Activated CD4-positive, alpha-beta memory T cell treated with anti-CD3 and anti-CD28 coated beads, Interleukin-2, amount 10 ng/mL, durations not matched to agents 7 days and 5 days (primary cell): ENCODE data around the gene CEP63. TPM values are rescaled to one million over a fixed set of nuclear protein-coding genes. Genes with fewer than 3 reads are reported as not detected.
"Not testable (repeated sequence)": the region's sequence is repeated elsewhere in the genome, so short reads cannot be mapped to it uniquely, and the experiment has no call there.

ENCODE experiments used
- CTCF ChIA-PET: fragments of 350-600 bp; sonication (Branson Sonifier 250); formaldehyde crosslinking; loops from one replicate; lab custom pipeline; 2021; ENCODE audit warnings: antibody characterized with exemption, inconsistent platforms; lab: Charles Lee
- POLR2A ChIA-PET: fragments of 350-600 bp; sonication (Branson Sonifier 250); formaldehyde crosslinking; loops from one replicate; lab custom pipeline; 2021; ENCODE audit warnings: antibody characterized with exemption; lab: Charles Lee
- DNase-seq: peaks from one replicate; pipeline ENCODE4 v3.0.0-alpha.2; 2020
- H3K27ac Mint-ChIP-seq: one replicate; pipeline ENCODE4 v1.8.0; 2021; ENCODE audit warnings: mild to moderate bottlenecking, mixed read lengths
- H3K27me3 Mint-ChIP-seq: one replicate; pipeline ENCODE4 v1.8.0; 2021; ENCODE audit warnings: mixed read lengths
- H3K36me3 Mint-ChIP-seq: one replicate; pipeline ENCODE4 v1.8.0; 2021; ENCODE audit warnings: low read depth, mixed read lengths
- H3K4me1 Mint-ChIP-seq: one replicate; pipeline ENCODE4 v1.8.0; 2021; ENCODE audit warnings: mixed read lengths
- H3K4me3 Mint-ChIP-seq: one replicate; pipeline ENCODE4 v1.8.0; 2021; ENCODE audit warnings: mild to moderate bottlenecking, mixed read lengths
- H3K9me3 Mint-ChIP-seq: one replicate; pipeline ENCODE4 v1.8.0; 2021; ENCODE audit warnings: mixed read lengths
- total RNA-seq, 2 experiments: library from RNA; stranded (reverse); gene quantifications; one replicate each; pipeline ENCODE4 v1.2.3, GENCODE V29; 2021

Gene CEP63
- total RNA-seq, 2 experiments from 2014 or later, result 22.4 to 24.2 TPM

GRCh38 chr3:134568790-134569189, 82.9 kb downstream of the CEP63 start:
- H3K4me3 Mint-ChIP-seq, result no peak overlapping the region
- DNase-seq, result no peak
- no peaks in the 10 kb centered on the region for H3K27me3 Mint-ChIP-seq
- H3K9me3 Mint-ChIP-seq, result peaks cover 21% of the 10 kb centered on the region
- CTCF ChIA-PET, result no interaction called here
- H3K27ac Mint-ChIP-seq, result no peak overlapping the region
- peaks cover 10% of the 10 kb centered on the region for H3K36me3 Mint-ChIP-seq
- POLR2A ChIA-PET, result interaction anchor here (1.1 kb wide), 1 partner anchor 12 kb away, joined by 3 read pairs; no protein-coding TSS in a partner anchor
- H3K4me1 Mint-ChIP-seq, result no peaks in the 10 kb centered on the region

GRCh38 chr3:134569899-134570298, 84.0 kb downstream of the CEP63 start:
- H3K27me3 Mint-ChIP-seq, H3K4me3 Mint-ChIP-seq, DNase-seq, H3K4me1 Mint-ChIP-seq, H3K27ac Mint-ChIP-seq, H3K36me3 Mint-ChIP-seq, CTCF ChIA-PET: not testable (repeated sequence)
- POLR2A ChIA-PET, result interaction anchor here (1.1 kb wide), 1 partner anchor 13 kb away, joined by 3 read pairs; no protein-coding TSS in a partner anchor
- H3K9me3 Mint-ChIP-seq, result peaks cover 21% of the 10 kb centered on the region

- no peaks in the 10 kb centered on the region for H3K27me3 Mint-ChIP-seq
- H3K36me3 Mint-ChIP-seq, result no peaks in the 10 kb centered on the region
- no peak for DNase-seq
- no peak overlapping the region for H3K27ac Mint-ChIP-seq
- peaks cover 2% of the 10 kb centered on the region for H3K4me1 Mint-ChIP-seq
- POLR2A ChIA-PET, result no interaction called here
- H3K4me3 Mint-ChIP-seq, result no peak overlapping the region
- peaks cover 3% of the 10 kb centered on the region for H3K9me3 Mint-ChIP-seq
- CTCF ChIA-PET, result no interaction called here
These were observed 90.6 kb downstream of the CEP63 start for GRCh38 chr3:134576426-134576825.

GRCh38 chr3:134576831-134577230, 91.0 kb downstream of the CEP63 start:
- peaks cover 2% of the 10 kb centered on the region for H3K4me1 Mint-ChIP-seq
- CTCF ChIA-PET, result interaction anchor here (0.7 kb wide), 2 partner anchors 39 to 388 kb away, joined by 3 read pairs; no protein-coding TSS in a partner anchor

GRCh38 chr3:134579141-134579665, 93.3 kb downstream of the CEP63 start:
- peaks cover 2% of the 10 kb centered on the region for H3K4me1 Mint-ChIP-seq
- ChIA-PET CTCF (no interaction called here), POLR2A (no interaction called here)
- H3K36me3 Mint-ChIP-seq, result no peaks in the 10 kb centered on the region
- peaks cover 8% of the 10 kb centered on the region for H3K27me3 Mint-ChIP-seq
- H3K27ac Mint-ChIP-seq, result no peak overlapping the region
- H3K9me3 Mint-ChIP-seq, result no peaks in the 10 kb centered on the region
- DNase-seq, result no peak
- no peak overlapping the region for H3K4me3 Mint-ChIP-seq

More at GRCh38 chr3:134576831-134577230, 91.0 kb downstream of the CEP63 start:
- no peak for DNase-seq
- peaks cover 3% of the 10 kb centered on the region for H3K9me3 Mint-ChIP-seq
- no peak overlapping the region for H3K27ac Mint-ChIP-seq
- POLR2A ChIA-PET, result no interaction called here
- no peak overlapping the region for H3K4me3 Mint-ChIP-seq
- no peaks in the 10 kb centered on the region for H3K36me3 Mint-ChIP-seq
- no peaks in the 10 kb centered on the region for H3K27me3 Mint-ChIP-seq

GRCh38 chr3:134590766-134591165, 104.9 kb downstream of the CEP63 start:
- no peak overlapping the region for H3K27ac Mint-ChIP-seq
- CTCF ChIA-PET, result interaction anchor here (2.3 kb wide), 1 partner anchor 10 kb away, joined by 9 read pairs; no protein-coding TSS in a partner anchor
- DNase-seq, result no peak
- no peaks in the 10 kb centered on the region for H3K9me3 Mint-ChIP-seq
- H3K4me1 Mint-ChIP-seq, result no peaks in the 10 kb centered on the region
- H3K36me3 Mint-ChIP-seq, result no peaks in the 10 kb centered on the region
- POLR2A ChIA-PET, result no interaction called here
- H3K4me3 Mint-ChIP-seq, result no peak overlapping the region
- peaks cover 13% of the 10 kb centered on the region for H3K27me3 Mint-ChIP-seq

- Mint-ChIP-seq H3K27ac (no peak overlapping the region), H3K9me3 (no peaks in the 10 kb centered on the region), H3K4me1 (no peaks in the 10 kb centered on the region), H3K36me3 (no peaks in the 10 kb centered on the region), H3K4me3 (no peak overlapping the region), H3K27me3 (peaks cover 8% of the 10 kb centered on the region)
- CTCF ChIA-PET, result interaction anchor here (1.1 kb wide), 1 partner anchor 8 kb away, joined by 3 read pairs; no protein-coding TSS in a partner anchor
- DNase-seq, result no peak
- POLR2A ChIA-PET, result no interaction called here
These were observed 106.9 kb downstream of the CEP63 start for GRCh38 chr3:134592806-134593205.

- peaks cover 7% of the 10 kb centered on the region for H3K27me3 Mint-ChIP-seq
- peaks cover 3% of the 10 kb centered on the region for H3K4me1 Mint-ChIP-seq
- H3K4me3 Mint-ChIP-seq, result no peak overlapping the region
- H3K36me3 Mint-ChIP-seq, result no peaks in the 10 kb centered on the region
- no peaks in the 10 kb centered on the region for H3K9me3 Mint-ChIP-seq
- ChIA-PET CTCF (interaction anchor here (1.4 kb wide), 1 partner anchor 10 kb away, joined by 3 read pairs; no protein-coding TSS in a partner anchor), POLR2A (no interaction called here)
- no peak overlapping the region for H3K27ac Mint-ChIP-seq
- DNase-seq, result no peak
These were observed 108.5 kb downstream of the CEP63 start for GRCh38 chr3:134594331-134594741.

GRCh38 chr3:134594986-134595385, 109.1 kb downstream of the CEP63 start:
- H3K36me3 Mint-ChIP-seq, H3K27me3 Mint-ChIP-seq, H3K4me3 Mint-ChIP-seq, POLR2A ChIA-PET, H3K9me3 Mint-ChIP-seq, CTCF ChIA-PET, H3K4me1 Mint-ChIP-seq, DNase-seq, H3K27ac Mint-ChIP-seq: not testable (repeated sequence)

GRCh38 chr3:134597390-134597970, 111.6 kb downstream of the CEP63 start:
- Mint-ChIP-seq H3K36me3 (no peaks in the 10 kb centered on the region), H3K27me3 (peaks cover 2% of the 10 kb centered on the region), H3K27ac (no peak overlapping the region), H3K4me3 (no peak overlapping the region), H3K9me3 (no peaks in the 10 kb centered on the region), H3K4me1 (peaks cover 10% of the 10 kb centered on the region)
- DNase-seq, result no peak
- ChIA-PET CTCF (no interaction called here), POLR2A (no interaction called here)

- H3K4me3 Mint-ChIP-seq, result no peak overlapping the region
- peaks cover 2% of the 10 kb centered on the region for H3K27me3 Mint-ChIP-seq
- POLR2A ChIA-PET, result no interaction called here
- CTCF ChIA-PET, result interaction anchor here (0.6 kb wide), 1 partner anchor 11 kb away, joined by 4 read pairs; no protein-coding TSS in a partner anchor
- H3K9me3 Mint-ChIP-seq, result no peaks in the 10 kb centered on the region
- no peaks in the 10 kb centered on the region for H3K36me3 Mint-ChIP-seq
- H3K27ac Mint-ChIP-seq, result no peak overlapping the region
- H3K4me1 Mint-ChIP-seq, result peaks cover 10% of the 10 kb centered on the region
- no peak for DNase-seq
These were observed 113.1 kb downstream of the CEP63 start for GRCh38 chr3:134598763-134599545.

GRCh38 chr3:134600206-134600605, 114.3 kb downstream of the CEP63 start:
- ChIA-PET POLR2A (no interaction called here), CTCF (interaction anchor here (0.8 to 2.2 kb wide), 12 partner anchors 7 to 1292 kb away, joined by 3 to 9 read pairs (median 4); partner anchors contain the start of gene EPHB1)
- Mint-ChIP-seq H3K27me3 (no peaks in the 10 kb centered on the region), H3K4me3 (no peak overlapping the region), H3K36me3 (no peaks in the 10 kb centered on the region), H3K9me3 (no peaks in the 10 kb centered on the region), H3K4me1 (peaks cover 10% of the 10 kb centered on the region), H3K27ac (no peak overlapping the region)
- no peak for DNase-seq
